HepG2 (cell line): ENCODE measurements around the gene ITSN2. TPM values are rescaled to one million over a fixed set of nuclear protein-coding genes. Genes with fewer than 3 reads are reported as not detected.

ENCODE experiments used
- ATAC-seq: fragments of 200-7000 bp; cut with Tn5 transposase; 3 replicates; pipeline ENCODE4 v1.9.1; 2020; ENCODE audit warnings: mild to moderate bottlenecking, moderate library complexity
- BruUV-seq: library from RNA; stranded (reverse); fragments of 400-500 nt; replicated peaks from 2 replicates; lab custom pipeline; 2021; lab: Mats Ljungman, UMichigan
- CTCF ChIA-PET: fragments of 300-600 bp; formaldehyde crosslinking; extraction: SDS; loops from one replicate; lab custom pipeline; 2021; ENCODE audit warnings: low total read pairs, inconsistent platforms, low intra/inter-chr PET ratio; lab: Yijun Ruan, JAX
- POLR2A ChIA-PET: fragments of 350-600 bp; sonication (Branson Sonifier 250); formaldehyde crosslinking; loops from one replicate; lab custom pipeline; 2020; ENCODE audit warnings: antibody characterized with exemption, inconsistent platforms; lab: Yijun Ruan, JAX
- DNase-seq: peaks from one replicate; pipeline ENCODE4 v3.0.0-alpha.2; 2015; ENCODE audit warnings: low spot score
- FAIRE-seq: peaks from 3 replicates; lab custom pipeline; 2011; peaks lifted over from hg19 to GRCh38; lab: Jason Lieb, UNC
- H2AFZ ChIP-seq: one replicate; pipeline ENCODE4 v1.6.1; 2011; ENCODE audit warnings: low read length, inconsistent platforms
- H3K27ac ChIP-seq: fragments of 300-600 bp; 3 replicates; pipeline ENCODE4 v1.8.0; 2011; ENCODE audit warnings: mixed run types, mild to moderate bottlenecking, mixed read lengths, low read length, inconsistent platforms; ENCODE audit not compliant: insufficient read depth; ENCODE audit errors: extremely low read length
- H3K27me3 ChIP-seq, 2 experiments: fragments of 200-600 bp in 1 of 2; 2 replicates in 1 of 2; 3 replicates in 1 of 2; pipeline versions ENCODE4 v1.6.0 to v1.8.0; 2011; ENCODE audit warnings: low read length in 2 of 2, mild to moderate bottlenecking in 2 of 2, moderate library complexity in 2 of 2, inconsistent platforms in 1 of 2; ENCODE audit not compliant: insufficient read depth in 2 of 2, control insufficient read depth in 1 of 2
- H3K36me3 ChIP-seq, 2 experiments: fragments of 200-600 bp in 1 of 2; replicated peaks in 1 of 2; 2 replicates in 1 of 2; 3 replicates in 1 of 2; pipeline versions ENCODE4 v1.5.1 to v1.8.0; 2011; ENCODE audit warnings: low read length in 2 of 2, inconsistent platforms in 1 of 2; ENCODE audit not compliant: insufficient read depth in 2 of 2, control insufficient read depth in 1 of 2
- H3K4me1 ChIP-seq: 2 replicates; pipeline ENCODE4 v1.5.1; 2012; ENCODE audit warnings: low read length, inconsistent platforms; ENCODE audit not compliant: insufficient read depth
- H3K4me2 ChIP-seq: 2 replicates; pipeline ENCODE4 v1.6.0; 2011; ENCODE audit warnings: low read depth, low read length, inconsistent platforms
- H3K4me3 ChIP-seq, 3 experiments: fragments of 200-600 bp in 1 of 3; sonication (generic), shearing (Covaris generic) in 1 of 3; replicated peaks in 1 of 3; 2 replicates each; pipeline ENCODE4 v1.5.1; 2011 to 2016; ENCODE audit warnings: low read length in 3 of 3, inconsistent platforms in 2 of 3, low read depth in 2 of 3, mild to moderate bottlenecking in 2 of 3, control low read depth in 1 of 3, mixed read lengths in 1 of 3; ENCODE audit not compliant: insufficient read depth in 1 of 3
- H3K79me2 ChIP-seq: one replicate; pipeline ENCODE4 v1.6.1; 2011; ENCODE audit warnings: low read length, inconsistent platforms; ENCODE audit not compliant: insufficient read depth
- H3K9ac ChIP-seq: 2 replicates; pipeline ENCODE4 v1.6.0; 2011; ENCODE audit warnings: mild to moderate bottlenecking, low read depth, low read length, inconsistent platforms; ENCODE audit not compliant: insufficient read depth
- H3K9me3 ChIP-seq: 2 replicates; pipeline ENCODE4 v1.5.1; 2012; ENCODE audit warnings: mild to moderate bottlenecking, low read length
- H4K20me1 ChIP-seq: 2 replicates; pipeline ENCODE4 v1.6.0; 2011; ENCODE audit warnings: inconsistent platforms, mild to moderate bottlenecking, low read length, moderate library complexity; ENCODE audit not compliant: insufficient read depth
- AGO2 ChIP-seq: fragments of 200-400 bp; formaldehyde crosslinking; optimal IDR thresholded peaks from 2 replicates; pipeline ENCODE3; 2017; ENCODE audit warnings: mild to moderate bottlenecking, low read depth, low read length, moderate library complexity
- ARID2 ChIP-seq: sonication (generic); formaldehyde crosslinking; IDR thresholded peaks from 2 replicates; pipeline ENCODE4 v1.8.1; 2022; ENCODE audit warnings: mild to moderate bottlenecking, missing genetic modification reagents, borderline replicate concordance
- CC2D1A ChIP-seq: sonication (generic); formaldehyde crosslinking; IDR thresholded peaks from 2 replicates; pipeline ENCODE4 v1.8.1; 2023; ENCODE audit warnings: mild to moderate bottlenecking, missing genetic modification reagents
- ELF3 ChIP-seq: IDR thresholded peaks from 2 replicates; pipeline ENCODE4 v1.6.1; 2016; ENCODE audit warnings: missing genetic modification reagents, missing compliant biosample characterization
- KDM3A ChIP-seq: IDR thresholded peaks from 2 replicates; pipeline ENCODE4 v1.6.1; 2018; ENCODE audit warnings: low read depth, missing compliant biosample characterization
- NKX3-1 ChIP-seq: sonication (generic); formaldehyde crosslinking; IDR thresholded peaks from 2 replicates; pipeline ENCODE4 v1.5.0; 2020; ENCODE audit warnings: missing genetic modification reagents
- SMARCE1 ChIP-seq: fragments of 450-650 bp; IDR thresholded peaks from 2 replicates; pipeline ENCODE4 v1.6.1; 2017; ENCODE audit warnings: borderline replicate concordance
- XRCC5 ChIP-seq: fragments of 200-400 bp; formaldehyde crosslinking; optimal IDR thresholded peaks from 2 replicates; pipeline ENCODE3; 2017; ENCODE audit warnings: mild to moderate bottlenecking, low read length
- ZMYM2 ChIP-seq: sonication (generic); formaldehyde crosslinking; IDR thresholded peaks from 2 replicates; pipeline ENCODE4 v1.8.0; 2022; ENCODE audit warnings: mild to moderate bottlenecking, missing genetic modification reagents
- ZNF253 ChIP-seq: sonication (generic); formaldehyde crosslinking; IDR thresholded peaks from 2 replicates; pipeline ENCODE4 v1.8.0; 2022; ENCODE audit warnings: mild to moderate bottlenecking, missing genetic modification reagents, borderline replicate concordance
- ZNF335 ChIP-seq: sonication (generic); formaldehyde crosslinking; IDR thresholded peaks from 2 replicates; pipeline ENCODE4 v1.4.0; 2020; ENCODE audit warnings: missing genetic modification reagents
- ZNF577 ChIP-seq: sonication (generic); formaldehyde crosslinking; IDR thresholded peaks from 2 replicates; pipeline ENCODE4 v1.4.0; 2020; ENCODE audit warnings: mild to moderate bottlenecking, low read depth, missing genetic modification reagents, borderline replicate concordance
- WGBS: methylation state at CpG from one replicate; pipeline ENCODE4 v1.1.6; 2017; ENCODE audit warnings: low lambda C conversion rate; 5-methylcytosine and 5-hydroxymethylcytosine counted together
- in situ Hi-C: cut with HindIII; loops from 2 replicates; pipeline ENCODE4 v1.10.0; 2017; ENCODE audit warnings: low pct_unique_long_range_greater_than_20kb; ENCODE audit not compliant: extremely low pct_ligation_motif_present
- intact Hi-C: fragments of 100-400 bp; cut with micrococcal nuclease; formaldehyde crosslinking; loops from one replicate; pipeline ENCODE4 v1.10.0; 2022; ENCODE audit not compliant: unreplicated experiment
- polyA plus RNA-seq, 8 experiments: library from polyadenylated mRNA; depleted of rRNA in 3 of 8; stranded (reverse) in 7 of 8; unstranded in 1 of 8; fragments of >200 nt; fragmentation: Illumina TruSeq in 4 of 8; extraction: Trizol in 4 of 8; gene quantifications; 2 replicates each; pipeline versions ENCODE4 v1.2.1 to v1.2.3, GENCODE V29; 2011 to 2016; ENCODE audit warnings: low read depth in 4 of 8, missing spikeins in 1 of 8, mixed read lengths in 1 of 8; ENCODE audit not compliant: insufficient read depth in 1 of 8
- total RNA-seq, 5 experiments: library from RNA; depleted of rRNA; stranded (reverse); fragments of >200 nt; fragmentation: Illumina TruSeq; extraction: Trizol; gene quantifications; 2 replicates each; pipeline ENCODE4 v1.2.3, GENCODE V29; 2016; ENCODE audit warnings: low read depth in 1 of 5
- TF ChIP-seq, protein P1 (sequence below): sonication (generic); formaldehyde crosslinking; conservative IDR thresholded peaks from 2 replicates; pipeline ENCODE4 v1.4.0; 2020; ENCODE audit warnings: mild to moderate bottlenecking, missing genetic modification reagents, moderate library complexity
- TF ChIP-seq, protein P2 (sequence below): sonication (generic); formaldehyde crosslinking; IDR thresholded peaks from 2 replicates; pipeline ENCODE4 v1.4.0; 2020; ENCODE audit warnings: low read depth, mild to moderate bottlenecking, missing genetic modification reagents

The ITSN2 gene
- total and polyA plus RNA-seq, 2 of the 13 experiments (the other 11 are each of a cell fraction or from before 2014, with no cell fraction given) = 26.0 to 26.6 TPM

DNA sequence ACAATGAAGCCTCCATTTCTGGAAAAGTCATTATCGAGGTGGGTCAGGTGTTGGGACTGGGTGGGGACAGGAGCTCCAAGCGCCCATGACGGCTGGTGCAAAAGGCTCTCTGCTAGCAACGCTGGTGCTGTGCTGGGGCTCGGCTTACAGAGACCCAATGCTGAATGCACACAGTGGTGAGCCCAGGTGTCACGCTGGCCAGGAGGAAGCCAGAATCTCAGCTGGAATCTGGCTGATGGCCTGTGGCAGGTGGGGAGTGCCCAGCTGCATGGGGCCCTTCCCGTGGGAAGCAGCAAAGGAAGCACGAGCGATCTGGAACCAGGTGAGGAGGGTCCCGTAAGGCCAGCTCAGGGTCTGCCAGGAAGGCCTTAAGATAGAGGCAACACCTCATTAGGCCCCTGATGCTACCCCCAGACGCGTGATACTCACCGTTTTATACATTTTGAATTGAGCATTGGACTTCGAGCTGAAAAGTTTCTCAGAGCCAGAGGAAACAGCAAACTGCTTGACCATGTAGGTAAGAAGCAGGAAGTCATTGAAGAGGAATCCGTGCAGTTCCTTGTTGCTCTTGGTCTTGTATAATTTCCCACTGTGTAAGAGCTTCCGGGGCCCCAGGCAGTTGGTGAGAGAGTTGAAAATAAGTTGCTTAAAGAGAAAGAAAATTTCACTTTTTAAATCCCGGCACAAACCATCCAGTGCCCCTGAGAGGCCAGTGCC, 150.8 kb downstream of the ITSN2 start:
- Histone ChIP-seq H3K27me3 (no peaks in the 10 kb centered on the region), H3K9ac (no peak overlapping the region), H4K20me1 (no peaks in the 10 kb centered on the region), H2AFZ (no peak overlapping the region), H3K79me2 (no peaks in the 10 kb centered on the region), H3K4me1 (no peaks in the 10 kb centered on the region), H3K4me2 (no peak overlapping the region), H3K27ac (no peak overlapping the region), H3K4me3 (no peak overlapping the region), H3K9me3 (no peaks in the 10 kb centered on the region), H3K36me3 (peaks cover 2 to 16% of the 10 kb centered on the region in 2 experiments; a peak in 3 of 5 replicates)
- no TSS peak for BruUV-seq
- in situ Hi-C loops (no loop called here), intact Hi-C loops (no loop called here)
- FAIRE-seq (no peak), ATAC-seq (no peak), DNase-seq (no peak)
- POLR2A ChIA-PET = no interaction called here
- 92% methylated on average over 17 of the region's 17 CpGs for WGBS
- peak; percentile 11 for TF ChIP-seq AGO2
- no peak for TF ChIP-seq XRCC5
- CTCF ChIA-PET = no interaction called here

DNA sequence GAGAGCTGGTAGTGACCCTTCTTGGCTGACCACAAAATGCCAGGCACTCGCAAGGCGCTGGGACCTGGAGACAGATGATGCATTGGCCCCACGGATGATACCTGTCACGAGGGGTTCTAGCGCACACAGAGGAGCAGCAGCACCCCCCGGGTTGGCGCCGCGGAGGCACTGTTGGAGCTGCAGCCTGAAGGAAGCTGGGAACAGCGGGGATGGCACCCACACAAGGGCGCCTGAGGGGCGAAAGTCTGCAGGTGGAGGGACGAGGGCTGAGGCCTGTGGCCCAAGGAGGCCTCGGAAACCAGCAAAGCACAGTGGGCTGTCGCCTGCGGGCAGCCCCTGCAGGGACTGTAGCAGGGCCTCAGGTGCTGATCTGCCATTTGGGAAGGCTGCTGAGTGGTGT, 151.8 kb downstream of the ITSN2 start:
- no peak overlapping the region for H3K4me2 ChIP-seq
- ChIA-PET POLR2A (no interaction called here), CTCF (no interaction called here)
- no peak overlapping the region for H3K27ac ChIP-seq
- intact Hi-C loops (no loop called here), in situ Hi-C loops (no loop called here)
- no TSS peak for BruUV-seq
- H3K79me2 ChIP-seq = no peaks in the 10 kb centered on the region
- no peaks in the 10 kb centered on the region for H3K27me3 ChIP-seq
- no peak for ATAC-seq
- no peaks in the 10 kb centered on the region for H3K9me3 ChIP-seq
- FAIRE-seq = no peak
- no peaks in the 10 kb centered on the region for H3K4me1 ChIP-seq
- no peak overlapping the region for H3K4me3 ChIP-seq
- no peak for DNase-seq
- no peaks in the 10 kb centered on the region for H4K20me1 ChIP-seq
- H2AFZ ChIP-seq = no peak overlapping the region
- peaks cover 2 to 16% of the 10 kb centered on the region in 2 experiments; a peak in 4 of 5 replicates for H3K36me3 ChIP-seq
- H3K9ac ChIP-seq = no peak overlapping the region
- WGBS = 89% methylated on average over 16 of the region's 16 CpGs
- TF ChIP-seq ZNF253 (CRISPR knock-in tag) = no peak
- TF ChIP-seq ZNF335 (CRISPR knock-in tag) = no peak
- no peak for TF ChIP-seq CC2D1A (CRISPR knock-in tag)
- TF ChIP-seq ARID2 (CRISPR knock-in tag) = no peak
- no peak for TF ChIP-seq ZMYM2 (CRISPR knock-in tag)
- TF ChIP-seq SMARCE1 = no peak
- no peak for TF ChIP-seq NKX3-1 (CRISPR knock-in tag)
- TF ChIP-seq, protein P1, sequence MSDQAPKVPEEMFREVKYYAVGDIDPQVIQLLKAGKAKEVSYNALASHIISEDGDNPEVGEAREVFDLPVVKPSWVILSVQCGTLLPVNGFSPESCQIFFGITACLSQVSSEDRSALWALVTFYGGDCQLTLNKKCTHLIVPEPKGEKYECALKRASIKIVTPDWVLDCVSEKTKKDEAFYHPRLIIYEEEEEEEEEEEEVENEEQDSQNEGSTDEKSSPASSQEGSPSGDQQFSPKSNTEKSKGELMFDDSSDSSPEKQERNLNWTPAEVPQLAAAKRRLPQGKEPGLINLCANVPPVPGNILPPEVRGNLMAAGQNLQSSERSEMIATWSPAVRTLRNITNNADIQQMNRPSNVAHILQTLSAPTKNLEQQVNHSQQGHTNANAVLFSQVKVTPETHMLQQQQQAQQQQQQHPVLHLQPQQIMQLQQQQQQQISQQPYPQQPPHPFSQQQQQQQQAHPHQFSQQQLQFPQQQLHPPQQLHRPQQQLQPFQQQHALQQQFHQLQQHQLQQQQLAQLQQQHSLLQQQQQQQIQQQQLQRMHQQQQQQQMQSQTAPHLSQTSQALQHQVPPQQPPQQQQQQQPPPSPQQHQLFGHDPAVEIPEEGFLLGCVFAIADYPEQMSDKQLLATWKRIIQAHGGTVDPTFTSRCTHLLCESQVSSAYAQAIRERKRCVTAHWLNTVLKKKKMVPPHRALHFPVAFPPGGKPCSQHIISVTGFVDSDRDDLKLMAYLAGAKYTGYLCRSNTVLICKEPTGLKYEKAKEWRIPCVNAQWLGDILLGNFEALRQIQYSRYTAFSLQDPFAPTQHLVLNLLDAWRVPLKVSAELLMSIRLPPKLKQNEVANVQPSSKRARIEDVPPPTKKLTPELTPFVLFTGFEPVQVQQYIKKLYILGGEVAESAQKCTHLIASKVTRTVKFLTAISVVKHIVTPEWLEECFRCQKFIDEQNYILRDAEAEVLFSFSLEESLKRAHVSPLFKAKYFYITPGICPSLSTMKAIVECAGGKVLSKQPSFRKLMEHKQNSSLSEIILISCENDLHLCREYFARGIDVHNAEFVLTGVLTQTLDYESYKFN (CRISPR knock-in tag) = no peak
- TF ChIP-seq, protein P2, sequence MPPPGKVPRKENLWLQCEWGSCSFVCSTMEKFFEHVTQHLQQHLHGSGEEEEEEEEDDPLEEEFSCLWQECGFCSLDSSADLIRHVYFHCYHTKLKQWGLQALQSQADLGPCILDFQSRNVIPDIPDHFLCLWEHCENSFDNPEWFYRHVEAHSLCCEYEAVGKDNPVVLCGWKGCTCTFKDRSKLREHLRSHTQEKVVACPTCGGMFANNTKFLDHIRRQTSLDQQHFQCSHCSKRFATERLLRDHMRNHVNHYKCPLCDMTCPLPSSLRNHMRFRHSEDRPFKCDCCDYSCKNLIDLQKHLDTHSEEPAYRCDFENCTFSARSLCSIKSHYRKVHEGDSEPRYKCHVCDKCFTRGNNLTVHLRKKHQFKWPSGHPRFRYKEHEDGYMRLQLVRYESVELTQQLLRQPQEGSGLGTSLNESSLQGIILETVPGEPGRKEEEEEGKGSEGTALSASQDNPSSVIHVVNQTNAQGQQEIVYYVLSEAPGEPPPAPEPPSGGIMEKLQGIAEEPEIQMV (CRISPR knock-in tag) = no peak
- TF ChIP-seq ELF3 (CRISPR knock-in tag) = no peak
- TF ChIP-seq KDM3A = no peak
- TF ChIP-seq ZNF577 = no peak
